Cardiac fibroblast (primary cell): ENCODE results near the gene ODAD3.
A peak's percentile ranks its signal among the peaks of the same experiment; 100 is the strongest.

Experiments used
- DNase-seq, 2 donors: peaks; one replicate each; pipeline versions ENCODE4 v3.0.0 to v3.0.0-alpha.2; 2010; ENCODE audit warnings: low read depth in 2 of 2
- H3K4me3 ChIP-seq, 2 donors: replicated peaks in 1 of 2; 1 replicate in 1 of 2; 2 replicates in 1 of 2; pipeline ENCODE4 v1.5.1; 2011; ENCODE audit warnings: low read depth in 2 of 2, low read length in 2 of 2, mild to moderate bottlenecking in 2 of 2, moderate library complexity in 1 of 2
- TF ChIP-seq, protein P1 (sequence below): IDR thresholded peaks from one replicate; pipeline ENCODE4 v1.5.1; 2011; ENCODE audit warnings: low read depth, mild to moderate bottlenecking, low read length, inconsistent platforms

ODAD3 gene

DNA sequence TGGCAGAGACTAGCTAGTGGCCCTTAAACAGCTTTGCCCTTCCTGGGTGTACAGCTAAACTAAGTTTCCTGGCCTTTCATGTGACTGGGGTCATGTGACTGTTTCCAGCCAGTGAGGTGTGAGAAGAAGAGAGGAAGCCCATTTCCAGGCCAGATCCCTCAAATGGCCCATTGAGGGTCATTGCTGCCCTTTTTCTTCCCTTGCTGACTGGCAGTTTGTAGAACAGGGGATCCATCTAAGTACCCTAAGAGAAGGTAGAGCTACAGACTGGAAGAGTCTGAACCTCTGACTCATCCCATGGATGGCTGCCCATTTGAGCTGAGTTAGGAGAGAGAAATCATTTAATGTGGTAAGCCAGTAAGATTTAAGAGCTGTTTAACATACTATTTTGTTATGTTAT lies 57.7 kb downstream of the ODAD3 start:
- TF ChIP-seq, protein P1, sequence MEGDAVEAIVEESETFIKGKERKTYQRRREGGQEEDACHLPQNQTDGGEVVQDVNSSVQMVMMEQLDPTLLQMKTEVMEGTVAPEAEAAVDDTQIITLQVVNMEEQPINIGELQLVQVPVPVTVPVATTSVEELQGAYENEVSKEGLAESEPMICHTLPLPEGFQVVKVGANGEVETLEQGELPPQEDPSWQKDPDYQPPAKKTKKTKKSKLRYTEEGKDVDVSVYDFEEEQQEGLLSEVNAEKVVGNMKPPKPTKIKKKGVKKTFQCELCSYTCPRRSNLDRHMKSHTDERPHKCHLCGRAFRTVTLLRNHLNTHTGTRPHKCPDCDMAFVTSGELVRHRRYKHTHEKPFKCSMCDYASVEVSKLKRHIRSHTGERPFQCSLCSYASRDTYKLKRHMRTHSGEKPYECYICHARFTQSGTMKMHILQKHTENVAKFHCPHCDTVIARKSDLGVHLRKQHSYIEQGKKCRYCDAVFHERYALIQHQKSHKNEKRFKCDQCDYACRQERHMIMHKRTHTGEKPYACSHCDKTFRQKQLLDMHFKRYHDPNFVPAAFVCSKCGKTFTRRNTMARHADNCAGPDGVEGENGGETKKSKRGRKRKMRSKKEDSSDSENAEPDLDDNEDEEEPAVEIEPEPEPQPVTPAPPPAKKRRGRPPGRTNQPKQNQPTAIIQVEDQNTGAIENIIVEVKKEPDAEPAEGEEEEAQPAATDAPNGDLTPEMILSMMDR: no peak
- H3K4me3 ChIP-seq: no peak overlapping the region
- peak; percentile 81 to 88 for DNase-seq

DNA sequence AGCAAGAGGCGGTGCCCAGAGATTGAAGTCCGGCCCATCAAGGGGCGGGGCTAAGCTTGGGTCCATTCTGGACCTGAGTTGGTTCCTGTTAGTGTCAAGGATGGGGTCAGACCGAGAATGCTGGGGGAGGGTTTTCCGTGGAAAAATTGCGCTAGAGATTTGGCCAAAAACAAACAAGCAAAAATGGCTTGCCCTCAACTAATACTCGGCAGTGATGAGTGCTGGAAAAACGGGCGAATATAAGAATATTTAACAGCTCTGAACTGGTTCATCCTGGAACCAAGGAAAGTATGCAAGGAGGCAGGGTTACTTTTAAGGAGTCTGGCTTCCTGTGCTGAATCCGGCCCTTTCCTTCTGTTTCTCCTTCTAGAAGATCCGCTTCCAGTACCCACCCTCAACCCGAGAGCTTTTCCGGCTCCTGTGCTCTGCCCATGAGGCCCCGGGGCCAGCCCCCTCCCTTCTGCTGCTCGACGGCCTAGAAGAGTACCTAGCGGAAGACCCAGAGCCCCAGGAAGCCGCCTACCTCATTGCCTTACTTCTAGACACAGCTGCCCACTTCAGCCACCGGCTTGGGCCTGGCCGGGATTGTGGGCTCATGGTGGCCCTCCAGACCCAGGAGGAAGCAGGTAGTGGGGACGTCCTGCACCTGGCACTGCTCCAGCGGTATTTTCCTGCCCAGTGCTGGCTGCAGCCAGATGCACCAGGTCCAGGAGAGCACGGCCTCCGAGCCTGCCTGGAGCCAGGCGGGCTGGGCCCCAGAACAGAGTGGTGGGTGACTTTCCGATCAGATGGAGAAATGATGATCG lies 59.6 kb downstream of the ODAD3 start:
- TF ChIP-seq, protein P1: no peak
- peak overlapping the region; percentile 47 to 74 for H3K4me3 ChIP-seq
- no peak for DNase-seq

- DNase-seq: peak; percentile 100
- TF ChIP-seq, protein P1: no peak
- peak within 1 kb of the TSS; percentile 67 to 74 for H3K4me3 ChIP-seq
Measured at GRCh38 chr19:11374433-11375142, 60.3 kb downstream of the ODAD3 start, which contains the start of gene SWSAP1. Gene SWSAP1, plus strand, starts transcription at chr19:11374666. Its CDS starts 15 bp downstream, at chr19:11374681.

DNA sequence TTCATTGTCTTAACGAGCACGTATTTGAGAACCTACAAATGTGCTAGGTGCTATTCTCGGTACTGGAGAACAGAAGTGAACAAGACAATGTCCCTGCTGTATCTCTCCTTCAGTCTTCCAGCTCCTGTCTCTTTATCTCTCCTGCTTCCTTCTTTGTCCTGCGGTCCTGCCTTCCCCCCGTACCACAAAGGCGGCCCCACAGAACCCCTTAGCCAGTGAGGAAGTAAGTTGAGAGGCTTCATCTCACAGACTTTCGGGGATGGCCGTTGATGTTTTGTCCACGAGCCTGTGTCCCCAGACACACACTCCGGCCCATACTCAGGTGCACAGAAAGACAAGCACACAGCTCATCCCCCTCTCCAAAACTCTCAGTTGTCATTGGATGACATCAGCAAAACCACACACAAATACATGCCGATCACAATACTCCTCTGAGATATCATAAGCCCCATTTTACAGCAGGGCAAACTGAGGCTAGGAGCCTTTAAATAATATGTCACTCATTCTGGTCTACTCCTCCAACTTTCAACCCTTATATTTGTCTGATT lies 61.0 kb downstream of the ODAD3 start:
- no peak for DNase-seq
- TF ChIP-seq, protein P1: no peak
- H3K4me3 ChIP-seq: peak overlapping the region; percentile 67 to 74

DNA sequence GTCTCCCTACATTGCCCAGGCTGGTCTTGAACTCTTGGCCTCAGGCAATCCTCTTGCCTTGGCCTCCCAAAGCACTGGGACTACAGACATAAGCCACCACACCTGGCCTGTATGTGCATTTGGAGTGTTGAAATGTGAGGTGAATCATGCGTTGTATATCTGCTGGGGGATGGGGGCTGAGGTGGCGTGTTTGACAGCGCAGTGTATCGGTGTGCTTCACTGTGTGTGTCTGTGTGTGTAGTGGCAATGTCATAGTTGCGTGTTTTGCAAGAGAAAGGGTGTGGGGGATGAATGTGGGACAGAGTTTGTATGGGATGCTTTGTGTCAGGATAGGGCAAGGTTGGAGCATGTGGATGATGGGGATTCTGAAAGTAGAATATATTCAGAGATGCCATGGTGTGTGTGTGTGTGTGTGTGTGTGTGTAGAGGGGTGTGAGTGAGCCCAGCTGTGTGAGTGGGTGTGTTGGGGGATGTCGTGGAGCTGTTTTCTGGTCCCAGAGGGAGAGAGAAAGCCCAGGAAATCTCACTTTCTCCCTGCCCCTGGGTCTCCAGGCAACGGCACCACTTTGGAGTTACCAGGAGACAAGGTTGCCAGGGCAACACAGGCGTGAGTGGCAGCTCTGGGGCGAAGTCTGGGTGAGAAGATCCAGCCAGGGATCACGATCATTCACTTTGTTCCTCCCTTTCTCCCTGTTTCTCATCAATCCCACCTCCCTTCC lies 61.6 kb downstream of the ODAD3 start:
- TF ChIP-seq, protein P1: no peak
- H3K4me3 ChIP-seq: no peak overlapping the region
- peak in 1 of 2 donors; percentile 54 for DNase-seq

GRCh38 chr19:11370744-11371143 lies 64.2 kb downstream of the ODAD3 start:
- DNase-seq: no peak
- TF ChIP-seq, protein P1: no peak
- no peak overlapping the region for H3K4me3 ChIP-seq
